ENCODE results near the gene SEPTIN1.

SEPTIN1 gene

DNA sequence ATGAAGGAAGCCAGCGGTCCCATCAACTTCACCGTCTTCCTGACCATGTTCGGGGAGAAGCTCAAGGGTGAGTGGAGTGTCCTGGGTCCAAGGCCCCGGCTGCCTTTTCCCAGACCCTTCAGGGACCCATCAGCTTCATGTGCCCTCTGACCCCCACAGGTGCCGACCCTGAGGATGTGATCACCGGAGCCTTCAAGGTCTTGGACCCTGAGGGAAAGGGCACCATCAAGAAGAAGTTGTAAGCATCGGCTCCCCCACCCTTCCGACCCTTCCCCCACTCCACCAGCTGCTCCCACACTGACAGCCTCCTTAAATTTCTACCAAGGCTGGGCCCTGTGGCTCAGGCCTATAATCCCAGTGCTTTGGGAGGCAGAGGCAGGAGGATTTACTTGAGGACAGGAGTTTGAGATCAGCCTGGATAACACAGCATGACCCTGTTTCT lies 5.9 kb downstream of the SEPTIN1 start:
- DNase-seq = no peak

- DNase-seq = no peak
These were observed 6.5 kb downstream of the SEPTIN1 start for GRCh38 chr16:30375864-30376263.

- DNase-seq = no peak
These were observed 7.8 kb downstream of the SEPTIN1 start, which contains the start of gene MYL11 for GRCh38 chr16:30374538-30374937. TSS of gene MYL11 (plus strand) at chr16:30374802. CDS start at chr16:30374858, 56 bp downstream.

DNA sequence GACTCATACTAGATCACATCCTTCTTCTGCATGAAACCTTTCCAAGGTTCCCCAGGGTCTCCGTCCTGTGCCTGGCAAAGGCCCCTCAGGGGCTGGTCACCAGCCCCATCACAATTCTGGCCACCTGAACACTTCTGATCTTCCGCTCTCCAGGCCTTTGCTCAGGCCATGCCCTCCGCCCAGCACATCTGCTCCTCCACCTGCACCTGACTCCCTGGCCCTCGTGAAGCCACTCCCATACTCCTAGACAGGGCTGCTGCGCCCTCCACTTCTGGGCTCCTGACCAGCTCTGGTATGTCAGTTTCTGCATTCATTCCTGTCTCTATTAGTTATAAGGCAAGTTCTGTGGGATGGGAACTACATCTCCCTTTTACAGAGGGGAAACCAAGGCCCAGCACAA lies 9.6 kb downstream of the SEPTIN1 start:
- DNase-seq = no peak

DNA sequence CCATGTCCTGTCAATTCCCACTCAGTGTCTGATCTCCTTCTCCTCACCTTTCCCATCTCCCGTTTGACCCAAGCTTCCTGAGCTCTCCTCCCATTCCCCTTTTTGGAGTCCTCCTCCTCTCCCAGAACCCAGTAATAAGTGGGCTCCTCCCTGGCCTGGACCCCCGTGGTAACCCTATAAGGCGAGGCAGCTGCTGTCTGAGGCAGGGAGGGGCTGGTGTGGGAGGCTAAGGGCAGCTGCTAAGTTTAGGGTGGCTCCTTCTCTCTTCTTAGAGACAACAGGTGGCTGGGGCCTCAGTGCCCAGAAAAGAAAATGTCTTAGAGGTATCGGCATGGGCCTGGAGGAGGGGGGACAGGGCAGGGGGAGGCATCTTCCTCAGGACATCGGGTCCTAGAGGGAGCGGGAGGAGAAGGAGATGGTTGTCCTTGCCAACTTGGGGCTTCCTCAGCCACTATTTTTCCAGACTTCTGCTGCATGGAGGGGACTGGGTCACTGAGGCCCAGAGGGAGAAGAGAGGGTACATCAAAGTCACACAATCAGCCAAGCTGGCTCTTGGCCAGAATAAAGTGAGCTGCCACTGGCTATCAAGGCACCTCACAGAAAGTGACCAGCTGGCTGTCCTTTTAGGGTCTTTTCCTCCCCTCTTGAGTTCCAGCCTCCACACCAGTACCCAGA lies 10.2 kb downstream of the SEPTIN1 start:
- DNase-seq = no peak

- DNase-seq = no peak
These were observed 11.0 kb downstream of the SEPTIN1 start for GRCh38 chr16:30371248-30371816.

DNA sequence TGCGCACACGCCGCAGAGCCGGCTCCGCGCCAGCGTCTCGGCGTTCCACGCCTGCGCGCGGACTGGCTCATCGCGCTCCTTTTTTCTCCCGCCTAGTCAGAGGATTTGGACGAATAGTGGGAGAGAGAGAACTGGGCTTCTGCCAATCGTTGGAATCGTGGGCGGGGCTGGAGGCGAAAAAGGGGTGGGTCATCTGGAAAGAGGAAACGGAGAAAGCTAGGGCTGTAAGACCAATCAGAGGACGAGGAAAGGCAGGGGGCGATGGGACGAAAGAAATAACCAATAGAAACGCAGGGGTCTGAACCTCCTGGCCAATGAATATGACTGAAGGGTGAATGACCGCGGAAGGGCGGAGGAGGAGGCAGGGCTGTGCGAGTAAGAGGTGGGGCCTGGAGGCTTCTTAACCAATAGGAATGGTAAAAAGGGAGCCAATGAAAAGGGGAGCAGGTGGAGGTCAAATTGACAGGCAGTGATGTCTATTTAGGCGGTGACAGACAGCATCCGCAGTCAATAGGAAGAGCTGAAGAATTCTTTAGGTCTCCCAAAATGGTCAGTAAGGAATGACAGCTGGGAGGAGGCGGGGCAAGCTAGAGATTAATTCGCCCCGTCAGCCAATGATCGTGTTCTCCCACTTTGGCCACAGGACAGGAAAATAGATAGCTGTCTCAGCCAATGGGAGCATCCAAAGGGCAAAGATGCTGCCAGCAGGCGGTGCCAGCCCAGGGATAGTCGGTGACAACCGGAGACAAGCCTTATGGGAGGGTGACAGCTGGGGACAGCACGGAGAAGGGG lies 11.7 kb downstream of the SEPTIN1 start, which contains the start of gene TBC1D10B:
Gene TBC1D10B (minus strand): TSS at position 39 of the 792 bp plus-strand sequence. CDS start 311 bp downstream, outside the sequence.
- DNase-seq = peak; percentile 100

- DNase-seq = no peak
These were observed 12.4 kb downstream of the SEPTIN1 start for GRCh38 chr16:30369938-30370455.

DNA sequence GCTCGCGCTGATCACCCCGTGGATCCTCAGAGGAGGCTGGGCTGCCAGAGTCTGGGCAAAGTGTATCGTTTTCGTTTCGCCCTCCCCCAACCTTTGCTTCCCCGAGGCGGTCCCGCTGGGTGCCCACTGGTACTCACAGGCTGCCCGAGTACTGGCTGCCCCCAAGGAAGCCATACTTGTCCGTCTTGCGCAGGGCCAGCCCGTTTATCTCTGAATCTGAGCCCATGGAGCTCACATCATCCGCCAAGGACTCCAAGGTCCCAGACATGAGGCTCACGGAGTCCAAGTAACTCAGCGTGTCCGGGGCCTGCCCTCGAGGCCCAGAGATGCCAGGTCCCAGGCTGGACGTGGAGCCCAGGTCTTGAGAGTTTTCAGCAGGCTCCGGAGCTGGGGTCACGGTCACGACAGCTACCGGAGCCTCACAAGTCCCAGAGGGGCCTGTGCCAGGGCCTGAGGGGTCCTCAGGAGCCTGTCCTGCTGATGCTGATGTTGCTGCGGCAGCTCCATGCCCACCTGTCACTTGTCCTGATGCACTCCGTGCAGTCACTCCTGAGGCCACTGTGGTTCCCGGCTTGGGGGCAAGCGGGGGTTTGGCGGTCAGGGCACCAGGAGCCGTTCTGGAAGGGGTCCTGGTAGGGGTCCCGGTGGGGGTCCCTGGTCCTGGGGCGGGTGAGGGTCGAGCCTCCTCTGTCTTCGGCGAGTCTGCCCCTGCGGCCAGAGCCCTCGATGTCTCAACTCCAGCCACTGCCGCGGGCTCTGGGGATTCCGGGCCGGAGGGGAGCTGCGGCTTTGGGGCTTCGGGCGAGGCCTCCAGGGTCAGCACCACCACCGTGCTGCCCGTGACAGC lies 13.0 kb downstream of the SEPTIN1 start:
- DNase-seq = peak; percentile 38

GRCh38 chr16:30368792-30369090 lies 13.6 kb downstream of the SEPTIN1 start:
- DNase-seq = no peak

DNA sequence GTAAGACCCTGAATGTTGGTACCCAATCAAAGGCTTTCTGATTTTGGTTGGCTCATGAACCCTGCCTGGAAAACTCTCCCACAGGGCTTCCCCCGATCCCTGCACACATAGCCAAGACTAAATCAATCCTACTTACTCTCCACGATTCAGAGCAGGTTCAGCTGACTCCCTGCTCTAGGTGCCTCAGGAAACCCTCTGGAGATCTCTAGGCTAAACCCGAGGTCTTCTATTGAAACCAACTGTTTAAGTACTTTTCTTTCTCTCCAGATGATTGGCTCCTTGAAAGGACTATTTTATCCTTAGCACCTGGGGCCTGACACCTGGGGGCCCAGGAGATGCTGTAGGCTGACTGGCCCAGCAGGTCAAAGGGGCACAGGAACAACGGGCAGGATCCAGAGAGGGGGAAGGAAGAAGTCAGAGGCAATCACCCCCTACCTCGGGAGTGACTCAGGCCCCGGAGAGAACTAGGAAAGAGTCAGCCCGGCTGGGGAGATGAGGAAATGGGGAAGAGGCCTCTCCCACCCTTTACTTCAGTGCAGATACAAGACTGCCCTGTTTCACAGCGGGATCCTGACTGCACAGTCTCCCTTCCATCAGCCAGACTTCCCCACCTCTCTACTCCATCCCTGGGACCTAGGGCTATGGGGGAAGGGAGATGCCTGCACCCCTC lies 14.1 kb downstream of the SEPTIN1 start:
- DNase-seq = peak; percentile 81

DNA sequence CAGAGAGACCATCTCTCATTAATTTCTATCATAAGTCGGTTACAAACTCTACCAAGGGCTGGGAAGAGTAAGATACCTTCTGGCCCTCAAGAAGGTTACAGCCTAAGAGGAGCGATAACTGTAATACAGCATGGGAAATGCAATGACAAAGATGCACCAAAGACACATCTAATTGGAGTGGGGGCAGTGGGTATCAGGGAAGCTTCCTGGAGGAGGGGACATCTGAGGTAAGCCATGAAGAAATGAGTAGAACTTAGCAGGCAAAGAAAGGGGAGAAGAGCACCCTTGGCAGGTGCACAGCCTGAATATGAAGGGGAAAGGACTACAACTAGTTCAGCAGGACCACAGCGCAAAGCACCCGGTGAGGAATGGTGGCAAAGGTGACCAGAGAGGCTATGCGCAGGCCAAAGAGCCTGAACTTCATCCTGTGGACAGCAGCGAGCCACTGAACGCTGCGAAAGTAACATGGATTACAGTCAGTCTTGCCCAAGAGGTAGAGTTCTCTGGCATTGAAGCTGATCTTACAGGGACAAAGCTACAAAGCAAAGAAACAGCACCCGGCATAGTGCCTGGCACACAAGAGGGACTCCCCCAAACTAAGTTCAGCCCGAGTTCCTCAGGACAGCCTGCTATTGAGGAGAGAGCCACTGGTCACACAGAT lies 14.9 kb downstream of the SEPTIN1 start:
- DNase-seq = no peak

- no peak for DNase-seq
These were observed 15.8 kb downstream of the SEPTIN1 start for GRCh38 chr16:30366511-30366910.

DNA sequence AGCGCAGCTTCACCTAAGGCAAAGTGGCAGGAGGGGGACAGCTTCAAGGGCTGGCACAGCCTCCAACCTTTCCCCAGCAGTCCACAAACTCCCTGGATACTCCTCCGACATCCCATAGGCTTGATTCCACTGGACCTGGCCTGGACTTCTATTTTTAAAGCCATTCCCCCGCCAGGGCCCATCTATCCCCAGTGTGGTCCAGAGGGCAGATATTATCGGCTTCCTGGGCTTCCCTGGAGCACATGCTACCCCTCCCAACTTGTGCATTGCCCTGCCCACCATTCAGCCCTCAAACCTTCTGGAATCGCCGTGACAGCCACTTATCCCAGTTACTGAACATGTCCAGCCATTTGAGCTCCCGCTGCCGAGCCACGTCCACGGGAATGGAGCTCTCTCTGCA lies 17.2 kb downstream of the SEPTIN1 start:
- DNase-seq = no peak

- no peak for DNase-seq
These were observed 21.2 kb downstream of the SEPTIN1 start for GRCh38 chr16:30361180-30361579.

- DNase-seq = no peak
These were observed 22.5 kb downstream of the SEPTIN1 start for GRCh38 chr16:30359871-30360170.

GRCh38 chr16:30358990-30359870 lies 23.1 kb downstream of the SEPTIN1 start:
- no peak for DNase-seq

DNA sequence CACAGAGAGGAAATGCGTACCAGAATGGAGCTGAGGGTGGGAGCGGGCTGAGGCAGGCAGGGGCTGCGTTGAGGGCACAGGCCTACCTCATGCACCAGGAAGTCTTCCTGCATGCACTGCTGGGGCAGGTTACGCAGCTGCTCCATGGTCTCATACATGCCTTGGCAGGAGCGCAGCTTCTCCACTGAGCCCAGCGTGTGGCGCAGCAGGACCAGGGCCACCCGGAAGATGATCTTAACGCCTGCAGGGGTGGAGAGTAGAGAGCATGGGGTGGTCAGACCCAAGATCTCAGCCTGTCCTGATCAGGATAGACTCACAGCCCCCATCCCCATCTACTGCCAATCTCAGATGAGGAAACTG lies 23.8 kb downstream of the SEPTIN1 start:
- no peak for DNase-seq

GRCh38 chr16:30357715-30358576 lies 24.4 kb downstream of the SEPTIN1 start:
- no peak for DNase-seq

All from suppressor macrophage treated with lipopolysaccharide for 4 hours (primary cell).